Endothelial cell of umbilical vein (primary cell): ENCODE data around the gene TOMM40.

ENCODE experiments used
- POLR2A ChIP-seq: IDR thresholded peaks from 2 replicates; pipeline ENCODE4 v1.6.1; 2012; ENCODE audit warnings: low read depth, mild to moderate bottlenecking, control low read depth, low read length
- TF ChIP-seq, protein P1 (sequence below), 2 donors: IDR thresholded peaks; 1 replicate in 1 of 2; 2 replicates in 1 of 2; pipeline ENCODE4 v1.5.1; 2011; ENCODE audit warnings: low read length in 2 of 2, mild to moderate bottlenecking in 2 of 2, moderate library complexity in 2 of 2, control low read depth in 1 of 2, inconsistent platforms in 1 of 2, low read depth in 1 of 2; ENCODE audit not compliant: insufficient read depth in 1 of 2; ENCODE audit errors: extremely low read depth in 1 of 2

DNA sequence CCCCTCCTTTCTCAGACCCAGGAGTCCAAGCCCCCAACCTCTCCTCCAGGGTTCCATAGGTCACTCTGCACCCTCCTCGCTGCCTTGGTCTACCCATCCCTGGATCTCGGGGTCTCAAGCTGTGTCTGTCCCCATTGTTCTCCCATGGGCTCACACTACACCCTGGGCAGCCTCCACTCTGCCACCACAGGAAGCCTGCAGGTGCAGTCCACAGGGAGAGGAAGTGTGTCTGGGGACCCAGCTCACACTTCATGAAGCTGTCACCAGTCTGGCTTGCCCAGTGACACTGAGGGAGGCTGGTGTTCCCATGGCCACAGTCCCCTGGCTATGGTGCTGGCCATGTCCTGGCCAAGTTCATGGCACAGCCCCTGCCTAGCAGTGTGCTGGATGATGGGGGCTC is 39.6 kb upstream of the TOMM40 start:
- no peak for TF ChIP-seq POLR2A
- TF ChIP-seq, protein P1, sequence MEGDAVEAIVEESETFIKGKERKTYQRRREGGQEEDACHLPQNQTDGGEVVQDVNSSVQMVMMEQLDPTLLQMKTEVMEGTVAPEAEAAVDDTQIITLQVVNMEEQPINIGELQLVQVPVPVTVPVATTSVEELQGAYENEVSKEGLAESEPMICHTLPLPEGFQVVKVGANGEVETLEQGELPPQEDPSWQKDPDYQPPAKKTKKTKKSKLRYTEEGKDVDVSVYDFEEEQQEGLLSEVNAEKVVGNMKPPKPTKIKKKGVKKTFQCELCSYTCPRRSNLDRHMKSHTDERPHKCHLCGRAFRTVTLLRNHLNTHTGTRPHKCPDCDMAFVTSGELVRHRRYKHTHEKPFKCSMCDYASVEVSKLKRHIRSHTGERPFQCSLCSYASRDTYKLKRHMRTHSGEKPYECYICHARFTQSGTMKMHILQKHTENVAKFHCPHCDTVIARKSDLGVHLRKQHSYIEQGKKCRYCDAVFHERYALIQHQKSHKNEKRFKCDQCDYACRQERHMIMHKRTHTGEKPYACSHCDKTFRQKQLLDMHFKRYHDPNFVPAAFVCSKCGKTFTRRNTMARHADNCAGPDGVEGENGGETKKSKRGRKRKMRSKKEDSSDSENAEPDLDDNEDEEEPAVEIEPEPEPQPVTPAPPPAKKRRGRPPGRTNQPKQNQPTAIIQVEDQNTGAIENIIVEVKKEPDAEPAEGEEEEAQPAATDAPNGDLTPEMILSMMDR (IDR thresholded peaks at IDR 0.05; ENCODE audit: extremely low read depth in 1 of 2, insufficient read depth in 1 of 2, low read depth in 1 of 2, low read length in 2 of 2) = no peak
